LNCAP (cell line): ENCODE measurements around the gene RHEBL1.
A peak's percentile ranks its signal among the peaks of the same experiment; 100 is the strongest.

Experiments used
- TF ChIP-seq, protein P1 (sequence below): fragments of 450-650 bp; IDR thresholded peaks from 2 replicates; pipeline ENCODE4 v1.5.1; 2017; ENCODE audit warnings: mild to moderate bottlenecking

RHEBL1 gene

DNA sequence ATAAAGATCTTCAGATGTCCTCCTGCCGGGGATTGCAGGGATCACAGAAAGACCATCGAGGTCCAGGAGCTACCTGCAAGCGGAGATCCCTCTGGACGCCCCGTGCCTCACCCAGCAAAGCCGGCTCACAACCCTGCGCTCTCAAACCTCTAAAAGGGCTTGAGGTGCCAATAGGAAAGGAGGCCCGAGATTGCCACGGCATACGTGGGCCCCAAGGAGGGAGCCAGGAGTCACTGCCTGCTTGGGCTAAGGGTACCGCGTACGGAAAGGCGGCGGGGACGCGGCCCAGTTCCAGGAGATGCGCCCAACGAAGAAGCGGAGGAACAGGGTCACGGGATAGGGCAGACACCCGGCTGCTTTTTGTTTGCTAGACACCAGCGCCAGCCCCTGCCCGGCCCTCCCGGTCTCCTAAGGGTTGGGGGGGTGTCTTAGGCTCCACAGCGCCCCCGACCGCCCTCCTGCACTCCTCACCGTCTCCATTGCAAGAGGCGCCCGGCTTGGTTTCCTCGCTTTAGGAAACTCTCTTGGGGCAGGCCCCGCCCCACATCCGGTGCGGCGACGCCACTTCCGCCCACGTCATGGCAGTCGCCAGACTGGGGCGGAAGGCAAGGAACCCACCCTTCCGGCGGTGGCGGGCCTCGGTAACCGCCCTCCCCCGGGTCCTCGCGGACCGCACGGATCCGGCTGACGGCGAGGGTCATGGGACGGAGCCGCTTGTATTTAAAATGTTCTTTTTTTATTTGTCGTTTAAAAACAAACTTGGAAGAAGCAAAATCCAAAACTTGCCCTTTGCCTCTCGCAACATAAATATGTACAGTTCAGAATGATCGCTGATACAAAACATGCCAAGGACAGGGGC, 51.3 kb downstream of the RHEBL1 start, which contains the start of gene PRKAG1:
Gene PRKAG1, minus strand, starts transcription at position 516 of the 859 bp plus-strand sequence. Its CDS starts 36 bp downstream, at position 480.
- TF ChIP-seq, protein P1, sequence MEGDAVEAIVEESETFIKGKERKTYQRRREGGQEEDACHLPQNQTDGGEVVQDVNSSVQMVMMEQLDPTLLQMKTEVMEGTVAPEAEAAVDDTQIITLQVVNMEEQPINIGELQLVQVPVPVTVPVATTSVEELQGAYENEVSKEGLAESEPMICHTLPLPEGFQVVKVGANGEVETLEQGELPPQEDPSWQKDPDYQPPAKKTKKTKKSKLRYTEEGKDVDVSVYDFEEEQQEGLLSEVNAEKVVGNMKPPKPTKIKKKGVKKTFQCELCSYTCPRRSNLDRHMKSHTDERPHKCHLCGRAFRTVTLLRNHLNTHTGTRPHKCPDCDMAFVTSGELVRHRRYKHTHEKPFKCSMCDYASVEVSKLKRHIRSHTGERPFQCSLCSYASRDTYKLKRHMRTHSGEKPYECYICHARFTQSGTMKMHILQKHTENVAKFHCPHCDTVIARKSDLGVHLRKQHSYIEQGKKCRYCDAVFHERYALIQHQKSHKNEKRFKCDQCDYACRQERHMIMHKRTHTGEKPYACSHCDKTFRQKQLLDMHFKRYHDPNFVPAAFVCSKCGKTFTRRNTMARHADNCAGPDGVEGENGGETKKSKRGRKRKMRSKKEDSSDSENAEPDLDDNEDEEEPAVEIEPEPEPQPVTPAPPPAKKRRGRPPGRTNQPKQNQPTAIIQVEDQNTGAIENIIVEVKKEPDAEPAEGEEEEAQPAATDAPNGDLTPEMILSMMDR, result peak; percentile 53

DNA sequence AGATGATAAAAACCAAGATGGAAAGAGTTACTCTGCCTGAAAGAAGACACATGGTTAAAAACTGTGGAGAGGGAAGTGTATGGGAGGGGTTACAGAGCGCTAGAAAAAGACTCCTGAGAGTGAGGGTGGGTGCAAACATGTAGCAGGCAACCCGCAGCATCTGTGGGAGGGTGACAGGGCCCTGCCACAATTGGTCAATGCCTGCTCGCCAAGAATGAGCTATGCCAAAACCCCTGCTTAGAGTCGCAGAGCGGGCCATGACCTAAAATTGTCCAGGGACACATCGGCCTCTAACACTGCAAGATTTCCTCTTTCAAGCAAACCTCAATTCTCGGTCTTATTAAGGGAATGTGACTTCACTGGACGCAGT, 51.9 kb downstream of the RHEBL1 start:
- TF ChIP-seq, protein P1, result no peak

DNA sequence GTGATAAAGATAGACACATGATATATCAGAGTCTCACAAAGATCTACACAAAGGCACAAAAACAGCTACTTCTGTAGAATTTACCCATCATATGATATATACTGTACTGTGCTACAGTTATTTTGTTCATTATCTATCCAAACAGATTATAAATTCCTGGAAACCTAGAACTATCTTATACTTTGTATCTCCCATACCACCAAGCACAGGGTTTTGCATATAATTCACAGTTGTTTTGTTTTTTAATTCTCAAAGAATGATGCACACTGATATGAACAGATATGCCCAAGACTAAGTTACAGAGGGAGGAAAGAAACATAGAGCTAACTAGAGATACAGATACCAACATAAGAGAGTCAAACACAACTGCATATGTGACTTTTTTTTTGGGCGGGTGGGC, 54.6 kb downstream of the RHEBL1 start:
- TF ChIP-seq, protein P1, result no peak
